Gastroesophageal sphincter (tissue), 4 donors: ENCODE results near the gene MPPED1. TPM values are rescaled to one million over a fixed set of nuclear protein-coding genes. Genes with fewer than 3 reads are reported as not detected.

Experiments used
- ATAC-seq: fragments of 150-250 bp; one replicate; pipeline ENCODE4 v1.9.1; 2016; ENCODE audit warnings: mild to moderate bottlenecking, moderate library complexity
- H3K27ac ChIP-seq, 4 donors: fragments of 200-600 bp; sonication (generic) in 3 of 4; 1 replicate in 3 of 4; 2 replicates in 1 of 4; pipeline ENCODE4 v1.5.1; 2016 to 2019
- H3K27me3 ChIP-seq: fragments of 200-600 bp; sonication (generic); one replicate; pipeline ENCODE4 v1.5.1; 2019
- H3K36me3 ChIP-seq, 2 donors: fragments of 200-600 bp; sonication (generic); one replicate each; pipeline ENCODE4 v1.5.1; 2019; ENCODE audit warnings: control low read depth in 1 of 2
- H3K4me1 ChIP-seq, 3 donors: fragments of 200-600 bp; sonication (generic); 1 replicate in 2 of 3; 2 replicates in 1 of 3; pipeline ENCODE4 v1.5.1; 2016 to 2019; ENCODE audit warnings: control low read depth in 2 of 3
- H3K4me3 ChIP-seq, 2 donors: fragments of 200-600 bp; sonication (generic); one replicate each; pipeline ENCODE4 v1.5.1; 2019; ENCODE audit warnings: mild to moderate bottlenecking in 1 of 2, moderate library complexity in 1 of 2
- H3K9me3 ChIP-seq, 3 donors: fragments of 200-600 bp; sonication (generic); one replicate each; pipeline ENCODE4 v1.5.1; 2017 to 2019; ENCODE audit warnings: control low read depth in 2 of 3
- CTCF ChIP-seq, 4 experiments: fragments of 200-600 bp in 2 of 4; fragments of 450-650 bp in 2 of 4; sonication (generic) in 1 of 4; IDR thresholded peaks; one replicate each; pipeline ENCODE4 v1.5.1; 2017 to 2019; ENCODE audit warnings: antibody characterized with exemption in 4 of 4, mild to moderate bottlenecking in 2 of 4, moderate library complexity in 2 of 4
- EP300 ChIP-seq: sonication (generic); formaldehyde crosslinking; IDR thresholded peaks from one replicate; pipeline ENCODE4 v1.6.1; 2017; ENCODE audit warnings: antibody characterized with exemption, mild to moderate bottlenecking
- POLR2A ChIP-seq, 2 donors: fragments of 450-650 bp; IDR thresholded peaks; one replicate each; pipeline ENCODE4 v1.6.1; 2017; ENCODE audit warnings: antibody characterized with exemption in 2 of 2, mild to moderate bottlenecking in 2 of 2, moderate library complexity in 1 of 2
- POLR2AphosphoS5 ChIP-seq: sonication (generic); formaldehyde crosslinking; IDR thresholded peaks from one replicate; pipeline ENCODE4 v1.6.1; 2017; ENCODE audit warnings: antibody characterized with exemption
- WGBS, 2 donors: methylation state at CpG; one replicate each; pipeline ENCODE4 v1.1.5; 2018; ENCODE audit warnings: low coverage in 1 of 2; 5-methylcytosine and 5-hydroxymethylcytosine counted together
- total RNA-seq, 4 donors: library from RNA; depleted of rRNA; stranded (reverse); fragments of >200 nt; gene quantifications; one replicate each; pipeline ENCODE4 v1.1.0, GENCODE V29; 2016

Gene MPPED1
- total RNA-seq, 4 donors from 2014 or later = 0.13 TPM; not detected in 3

GRCh38 chr22:43440556-43440955, 28.7 kb downstream of the MPPED1 start:
- 71% methylated on average over 2 of the region's 4 CpGs; no CpG with 5 or more reads in 1 of the 2 donors for WGBS, 2 donors
- ATAC-seq = no peak
- H3K36me3 ChIP-seq = no peaks in the 10 kb centered on the region
- TF ChIP-seq POLR2AphosphoS5 (no peak), CTCF (IDR thresholded peaks at IDR 0.05) (no peak), EP300 (no peak), POLR2A (IDR thresholded peaks at IDR 0.05) (no peak)
- no peaks in the 10 kb centered on the region for H3K9me3 ChIP-seq
- peaks cover 54% of the 10 kb centered on the region for H3K27me3 ChIP-seq
- H3K27ac ChIP-seq = no peak overlapping the region
- H3K4me1 ChIP-seq = no peaks in the 10 kb centered on the region
- no peak overlapping the region for H3K4me3 ChIP-seq

- TF ChIP-seq CTCF (IDR thresholded peaks at IDR 0.05) = no peak
- no peak for TF ChIP-seq POLR2A (IDR thresholded peaks at IDR 0.05)
- no peak for TF ChIP-seq EP300
- no peak for TF ChIP-seq POLR2AphosphoS5
- no peak for ATAC-seq
- no peak overlapping the region for H3K4me3 ChIP-seq
- WGBS, 2 donors = 52 to 80% methylated on average over 3 to 5 of the region's 6 CpGs
- no peaks in the 10 kb centered on the region for H3K4me1 ChIP-seq
- H3K27me3 ChIP-seq = peaks cover 53% of the 10 kb centered on the region
- no peaks in the 10 kb centered on the region for H3K36me3 ChIP-seq
- H3K27ac ChIP-seq = no peak overlapping the region
- no peaks in the 10 kb centered on the region for H3K9me3 ChIP-seq
Observed at GRCh38 chr22:43441216-43441615, 29.4 kb downstream of the MPPED1 start.

- Histone ChIP-seq H3K27me3 (peaks cover 52% of the 10 kb centered on the region), H3K4me3 (no peak overlapping the region), H3K27ac (no peak overlapping the region), H3K36me3 (no peaks in the 10 kb centered on the region), H3K4me1 (no peaks in the 10 kb centered on the region), H3K9me3 (no peaks in the 10 kb centered on the region)
- WGBS, 2 donors = 54 to 82% methylated on average over 6 to 8 of the region's 8 CpGs
- no peak for ATAC-seq
- no peak for TF ChIP-seq EP300
- TF ChIP-seq CTCF (IDR thresholded peaks at IDR 0.05) = no peak
- TF ChIP-seq POLR2AphosphoS5 = no peak
- no peak for TF ChIP-seq POLR2A (IDR thresholded peaks at IDR 0.05)
Observed at GRCh38 chr22:43441751-43442150, 29.9 kb downstream of the MPPED1 start.

GRCh38 chr22:43442386-43443151, 30.8 kb downstream of the MPPED1 start:
- Histone ChIP-seq H3K27ac (no peak overlapping the region), H3K9me3 (no peaks in the 10 kb centered on the region), H3K36me3 (no peaks in the 10 kb centered on the region), H3K4me1 (no peaks in the 10 kb centered on the region), H3K4me3 (no peak overlapping the region), H3K27me3 (peaks cover 46% of the 10 kb centered on the region)
- TF ChIP-seq POLR2A (IDR thresholded peaks at IDR 0.05) (no peak), CTCF (IDR thresholded peaks at IDR 0.05) (no peak), EP300 (no peak), POLR2AphosphoS5 (no peak)
- 33% methylated on average over 1 of the region's 16 CpGs; no CpG with 5 or more reads in 1 of the 2 donors for WGBS, 2 donors
- no peak for ATAC-seq

- WGBS, 2 donors = 64 to 90% methylated on average over 2 to 6 of the region's 6 CpGs
- no peaks in the 10 kb centered on the region for H3K4me1 ChIP-seq
- H3K9me3 ChIP-seq = no peaks in the 10 kb centered on the region
- peaks cover 44% of the 10 kb centered on the region for H3K27me3 ChIP-seq
- no peaks in the 10 kb centered on the region for H3K36me3 ChIP-seq
- TF ChIP-seq EP300 (no peak), POLR2AphosphoS5 (no peak), POLR2A (IDR thresholded peaks at IDR 0.05) (no peak), CTCF (IDR thresholded peaks at IDR 0.05) (no peak)
- no peak for ATAC-seq
- no peak overlapping the region for H3K4me3 ChIP-seq
- no peak overlapping the region for H3K27ac ChIP-seq
Observed at GRCh38 chr22:43443152-43443471, 31.3 kb downstream of the MPPED1 start.
